WTC11 (cell line): ENCODE data around the gene OPCML. TPM values are rescaled to one million over a fixed set of nuclear protein-coding genes. Genes with fewer than 3 reads are reported as not detected.

Source experiments
- ATAC-seq: fragments of 200-7000 bp; cut with Tn5 transposase; 2 replicates; pipeline ENCODE4 v1.10.0; 2021; ENCODE audit warnings: mild to moderate bottlenecking, moderate library complexity
- CTCF ChIA-PET: fragments of 300-600 bp; sonication (Branson Sonifier 250); formaldehyde crosslinking; loops from one replicate; lab custom pipeline; 2021; ENCODE audit warnings: antibody characterized with exemption; lab: Charles Lee
- POLR2A ChIA-PET: fragments of 350-600 bp; sonication (Branson Sonifier 250); formaldehyde crosslinking; loops from one replicate; lab custom pipeline; 2021; ENCODE audit warnings: antibody characterized with exemption; lab: Charles Lee
- DNase-seq: peaks from one replicate; pipeline ENCODE4 v3.0.0; 2021; ENCODE audit warnings: low spot score
- H3K27ac Mint-ChIP-seq: 2 replicates; pipeline ENCODE4 v1.8.0; 2021; ENCODE audit warnings: mixed read lengths
- H3K27me3 Mint-ChIP-seq: 2 replicates; pipeline ENCODE4 v1.8.0; 2021; ENCODE audit warnings: low read depth, mild to moderate bottlenecking, moderate library complexity, mixed read lengths
- H3K36me3 Mint-ChIP-seq: 2 replicates; pipeline ENCODE4 v1.8.0; 2021; ENCODE audit warnings: mixed read lengths
- H3K4me1 Mint-ChIP-seq: 2 replicates; pipeline ENCODE4 v1.8.0; 2022; ENCODE audit warnings: mixed read lengths
- H3K4me3 Mint-ChIP-seq: 2 replicates; pipeline ENCODE4 v1.8.0; 2021; ENCODE audit warnings: mild to moderate bottlenecking, moderate library complexity, mixed read lengths
- H3K9me3 Mint-ChIP-seq: 2 replicates; pipeline ENCODE4 v1.8.0; 2021; ENCODE audit warnings: mixed read lengths
- AFF4 ChIP-seq: sonication (generic); formaldehyde crosslinking; IDR thresholded peaks from 2 replicates; pipeline ENCODE4 v1.8.1; 2023; ENCODE audit warnings: mild to moderate bottlenecking, missing genetic modification reagents, borderline replicate concordance
- ATF1 ChIP-seq: sonication (generic); formaldehyde crosslinking; IDR thresholded peaks from 2 replicates; pipeline ENCODE4 v1.8.1; 2023; ENCODE audit warnings: mild to moderate bottlenecking, moderate library complexity, missing genetic modification reagents
- ELF4 ChIP-seq: sonication (generic); formaldehyde crosslinking; IDR thresholded peaks from 2 replicates; pipeline ENCODE4 v1.8.1; 2022; ENCODE audit warnings: low read depth, mild to moderate bottlenecking, moderate library complexity, missing genetic modification reagents
- EMX1 ChIP-seq: fragments of 250-450 bp; sonication (Bioruptor Pico); IDR thresholded peaks from 2 replicates; pipeline ENCODE4 v1.8.0; 2021; ENCODE audit warnings: mild to moderate bottlenecking
- FOXK1 ChIP-seq: sonication (generic); formaldehyde crosslinking; IDR thresholded peaks from 2 replicates; pipeline ENCODE4 v1.8.0; 2022; ENCODE audit warnings: mild to moderate bottlenecking, moderate library complexity, missing genetic modification reagents
- FOXP1 ChIP-seq: sonication (generic); formaldehyde crosslinking; IDR thresholded peaks from 2 replicates; pipeline ENCODE4 v1.8.0; 2022; ENCODE audit warnings: missing genetic modification reagents, mild to moderate bottlenecking, moderate library complexity, borderline replicate concordance
- IRF2 ChIP-seq: sonication (generic); formaldehyde crosslinking; IDR thresholded peaks from 2 replicates; pipeline ENCODE4 v1.8.0; 2022; ENCODE audit warnings: low read depth, missing genetic modification reagents, borderline replicate concordance
- JAZF1 ChIP-seq: fragments of 250-450 bp; sonication (Bioruptor Pico); IDR thresholded peaks from 2 replicates; pipeline ENCODE4 v1.9.0; 2021; ENCODE audit warnings: moderate library complexity, mild to moderate bottlenecking, inconsistent platforms
- JUN ChIP-seq: sonication (generic); formaldehyde crosslinking; IDR thresholded peaks from 2 replicates; pipeline ENCODE4 v1.8.0; 2023; ENCODE audit warnings: mild to moderate bottlenecking, missing genetic modification reagents
- NFATC4 ChIP-seq: fragments of 250-450 bp; sonication (Bioruptor Pico); IDR thresholded peaks from 2 replicates; pipeline ENCODE4 v1.9.0; 2021; ENCODE audit warnings: mild to moderate bottlenecking
- NFE2L1 ChIP-seq: sonication (generic); formaldehyde crosslinking; IDR thresholded peaks from 2 replicates; pipeline ENCODE4 v1.8.1; 2023; ENCODE audit warnings: missing genetic modification reagents
- NR1H2 ChIP-seq: sonication (generic); formaldehyde crosslinking; IDR thresholded peaks from 2 replicates; pipeline ENCODE4 v1.9.0; 2021; ENCODE audit warnings: mild to moderate bottlenecking, moderate library complexity, missing genetic modification reagents
- PRRX2 ChIP-seq: fragments of 250-450 bp; sonication (Bioruptor Pico); IDR thresholded peaks from 2 replicates; pipeline ENCODE4 v1.8.0; 2021; ENCODE audit warnings: mild to moderate bottlenecking
- RORB ChIP-seq: fragments of 250-450 bp; sonication (Bioruptor Pico); IDR thresholded peaks from 2 replicates; pipeline ENCODE4 v1.9.0; 2021; ENCODE audit warnings: mild to moderate bottlenecking
- SMAD3 ChIP-seq: sonication (generic); formaldehyde crosslinking; IDR thresholded peaks from 2 replicates; pipeline ENCODE4 v1.8.0; 2022; ENCODE audit warnings: missing genetic modification reagents, mild to moderate bottlenecking, borderline replicate concordance
- SOX15 ChIP-seq: fragments of 250-450 bp; sonication (Bioruptor Pico); IDR thresholded peaks from 2 replicates; pipeline ENCODE4 v1.9.0; 2021; ENCODE audit warnings: mild to moderate bottlenecking
- TCF7 ChIP-seq: sonication (generic); formaldehyde crosslinking; IDR thresholded peaks from 2 replicates; pipeline ENCODE4 v1.8.0; 2022; ENCODE audit warnings: mild to moderate bottlenecking, low read depth, missing genetic modification reagents, moderate library complexity
- ZNF138 ChIP-seq: sonication (generic); formaldehyde crosslinking; conservative IDR thresholded peaks from 2 replicates; pipeline ENCODE4 v1.8.1; 2022; ENCODE audit warnings: mild to moderate bottlenecking, moderate library complexity, missing genetic modification reagents
- ZNF219 ChIP-seq: sonication (generic); formaldehyde crosslinking; IDR thresholded peaks from 2 replicates; pipeline ENCODE4 v1.8.0; 2023; ENCODE audit warnings: missing genetic modification reagents, mild to moderate bottlenecking, borderline replicate concordance
- ZNF317 ChIP-seq: sonication (generic); formaldehyde crosslinking; IDR thresholded peaks from 2 replicates; pipeline ENCODE4 v1.8.1; 2023; ENCODE audit warnings: low read depth, mild to moderate bottlenecking, moderate library complexity, missing genetic modification reagents, borderline replicate concordance
- ZNF416 ChIP-seq: fragments of 250-450 bp; sonication (Bioruptor Pico); IDR thresholded peaks from 2 replicates; pipeline ENCODE4 v1.9.0; 2021; ENCODE audit warnings: mild to moderate bottlenecking, inconsistent platforms
- ZSCAN18 ChIP-seq: fragments of 250-450 bp; sonication (Bioruptor Pico); IDR thresholded peaks from 2 replicates; pipeline ENCODE4 v2.1.2; 2022; ENCODE audit warnings: mild to moderate bottlenecking, moderate library complexity
- total RNA-seq: library from RNA; stranded (reverse); gene quantifications from 3 replicates; pipeline ENCODE4 v1.2.3, GENCODE V29; 2021

Gene OPCML
- total RNA-seq, 1 experiment from 2014 or later: 1.5 TPM

GRCh38 chr11:132670921-132671675, 861.2 kb downstream of the OPCML start (continued):
- no peak for TF ChIP-seq AFF4 (CRISPR knock-in tag)
- TF ChIP-seq NFE2L1 (CRISPR knock-in tag): no peak
- TF ChIP-seq ZNF138 (CRISPR knock-in tag): no peak
- no peak for TF ChIP-seq ZSCAN18
- no peak for TF ChIP-seq IRF2 (CRISPR knock-in tag)

DNA sequence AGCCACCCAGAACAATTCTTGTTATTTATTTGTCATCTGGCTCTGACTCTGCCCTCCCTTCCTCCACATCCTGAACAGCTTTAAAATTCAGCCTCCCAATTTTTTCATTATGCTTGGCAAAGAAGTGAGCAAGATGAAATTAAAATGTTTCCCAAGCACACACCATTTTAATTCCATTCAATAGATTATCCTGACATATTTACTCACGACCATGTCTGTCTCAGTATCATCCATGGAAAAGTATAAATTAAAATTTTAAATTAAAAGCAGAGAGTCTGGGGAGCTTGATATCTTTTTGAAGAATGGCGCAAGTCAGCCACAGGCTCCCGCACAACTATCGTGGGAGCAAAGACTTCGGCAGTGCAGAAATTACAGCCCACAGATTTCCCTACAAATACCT, 862.4 kb downstream of the OPCML start:
- peaks cover 5% of the 10 kb centered on the region; the same call in 1 of the 2 replicates for H3K4me1 Mint-ChIP-seq
- H3K9me3 Mint-ChIP-seq: peaks cover 7% of the 10 kb centered on the region
- H3K36me3 Mint-ChIP-seq: no peaks in the 10 kb centered on the region
- CTCF ChIA-PET: no interaction called here
- no peak for DNase-seq
- no peak overlapping the region for H3K27ac Mint-ChIP-seq
- TF ChIP-seq PRRX2 (no peak), RORB (CRISPR knock-in tag) (no peak), NFATC4 (CRISPR knock-in tag) (no peak), ZNF416 (CRISPR knock-in tag) (no peak), TCF7 (no peak), FOXK1 (CRISPR knock-in tag) (no peak), ZSCAN18 (no peak), JUN (CRISPR knock-in tag) (no peak), SOX15 (CRISPR knock-in tag) (no peak), ZNF317 (CRISPR knock-in tag) (no peak), NR1H2 (CRISPR knock-in tag) (no peak), NFE2L1 (CRISPR knock-in tag) (no peak), EMX1 (no peak)
- TF ChIP-seq, all 79 proteins: peak for 0
- ATAC-seq: no peak
- Mint-ChIP-seq H3K27me3 (no peaks in the 10 kb centered on the region; the same call in 1 of the 2 replicates), H3K4me3 (no peak overlapping the region)
- POLR2A ChIA-PET: no interaction called here

DNA sequence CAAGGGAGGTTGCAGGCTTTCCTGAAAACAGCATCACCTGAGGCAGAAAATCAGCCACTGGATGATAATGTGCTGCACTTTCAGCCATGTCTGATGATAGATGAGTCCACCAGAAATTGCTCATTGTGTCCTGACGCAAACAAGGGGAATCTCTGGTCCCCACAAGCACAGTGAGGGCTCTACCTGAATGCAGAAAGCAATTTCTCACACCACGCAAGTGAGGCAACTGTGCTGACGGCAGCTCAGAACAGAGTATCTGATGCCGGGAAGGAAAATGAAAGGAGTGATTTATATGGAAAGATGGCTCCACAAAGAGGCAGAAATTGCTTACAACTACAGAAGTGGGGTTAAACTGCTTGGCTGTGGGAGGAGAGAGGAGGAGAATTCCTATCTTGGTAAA, 867.1 kb downstream of the OPCML start:
- ChIA-PET CTCF (no interaction called here), POLR2A (no interaction called here)
- TF ChIP-seq IRF2 (CRISPR knock-in tag) (no peak), ZNF219 (CRISPR knock-in tag) (no peak), TCF7 (no peak), SMAD3 (CRISPR knock-in tag) (no peak), JAZF1 (no peak), FOXP1 (CRISPR knock-in tag) (no peak), ATF1 (CRISPR knock-in tag) (no peak), ELF4 (CRISPR knock-in tag) (no peak)
- Mint-ChIP-seq H3K4me3 (no peak overlapping the region), H3K4me1 (peaks cover 2% of the 10 kb centered on the region; the same call in 1 of the 2 replicates), H3K36me3 (no peaks in the 10 kb centered on the region), H3K27ac (no peak overlapping the region), H3K27me3 (no peaks in the 10 kb centered on the region; the same call in 1 of the 2 replicates), H3K9me3 (peaks cover 3% of the 10 kb centered on the region)
- DNase-seq (no peak), ATAC-seq (no peak)
